GM19455 (cell line): Measurements from ENCODE around the gene FITM1.

Experiments used
- ATAC-seq: cut with Tn5 transposase; IDR thresholded peaks from one replicate; pipeline ENCODE4 v1.9.1; 2021; ENCODE audit not compliant: unreplicated experiment

The FITM1 gene

GRCh38 chr14:24117179-24117578 lies 13.3 kb upstream of the FITM1 start:
- no peak for ATAC-seq

GRCh38 chr14:24119691-24120090 lies 10.8 kb upstream of the FITM1 start:
- no peak for ATAC-seq

- ATAC-seq, result no peak
These were observed 9.2 kb upstream of the FITM1 start for GRCh38 chr14:24121210-24121609.

GRCh38 chr14:24122416-24122815 lies 8.0 kb upstream of the FITM1 start:
- no peak for ATAC-seq

- no peak for ATAC-seq
These were observed 7.6 kb upstream of the FITM1 start for GRCh38 chr14:24122898-24123297.

- no peak for ATAC-seq
These were observed 6.7 kb upstream of the FITM1 start for GRCh38 chr14:24123424-24124417.

GRCh38 chr14:24126939-24127338 lies 3.5 kb upstream of the FITM1 start:
- ATAC-seq, result no peak

- ATAC-seq, result no peak
These were observed 2.8 kb upstream of the FITM1 start for GRCh38 chr14:24127673-24128072.

- no peak for ATAC-seq
These were observed 955 bp upstream of the FITM1 start for GRCh38 chr14:24129410-24129998.

- no peak for ATAC-seq
These were observed 474 bp downstream of the FITM1 start for GRCh38 chr14:24130717-24131548.

GRCh38 chr14:24131549-24131966 lies 1.1 kb downstream of the FITM1 start:
- no peak for ATAC-seq

- no peak for ATAC-seq
These were observed 1.7 kb downstream of the FITM1 start for GRCh38 chr14:24132061-24132685.

- ATAC-seq, result no peak
These were observed 2.5 kb downstream of the FITM1 start for GRCh38 chr14:24132976-24133375.

- no peak for ATAC-seq
These were observed 3.3 kb downstream of the FITM1 start for GRCh38 chr14:24133735-24134134.

GRCh38 chr14:24135584-24135833 lies 5.0 kb downstream of the FITM1 start:
- ATAC-seq, result peak; percentile 10

- peak; percentile 76 for ATAC-seq
These were observed 5.6 kb downstream of the FITM1 start, which contains the start of gene PSME1 for GRCh38 chr14:24135834-24136683. Gene PSME1, plus strand, starts transcription at chr14:24136194. Its CDS starts 69 bp downstream, at chr14:24136263.

GRCh38 chr14:24136684-24137528 lies 6.4 kb downstream of the FITM1 start:
- no peak for ATAC-seq

GRCh38 chr14:24137529-24138395 lies 7.3 kb downstream of the FITM1 start:
- ATAC-seq, result no peak
